Hematopoietic multipotent progenitor cell treated with erythropoietin and hydrocortisone succinate and interleukin-3 and kit ligand, for 15 days (in vitro differentiated cells): Measurements from ENCODE around the gene DIO3.

ENCODE experiments used
- DNase-seq: peaks from one replicate; pipeline ENCODE4 v3.0.0-alpha.2; 2015; ENCODE audit warnings: low spot score

The DIO3 gene

GRCh38 chr14:101599234-101599885 lies 38.1 kb downstream of the DIO3 start:
- no peak for DNase-seq

- no peak for DNase-seq
Observed at GRCh38 chr14:101600336-101600890, 39.1 kb downstream of the DIO3 start.

- DNase-seq = no peak
Observed at GRCh38 chr14:101600891-101601605, 39.8 kb downstream of the DIO3 start.

GRCh38 chr14:101601606-101602465 lies 40.5 kb downstream of the DIO3 start:
- DNase-seq = no peak

GRCh38 chr14:101602466-101602840 lies 41.2 kb downstream of the DIO3 start:
- no peak for DNase-seq

GRCh38 chr14:101603096-101603495 lies 41.8 kb downstream of the DIO3 start:
- no peak for DNase-seq

GRCh38 chr14:101604228-101604934 lies 43.1 kb downstream of the DIO3 start:
- DNase-seq = no peak

GRCh38 chr14:101604935-101605780 lies 43.9 kb downstream of the DIO3 start:
- no peak for DNase-seq

- DNase-seq = no peak
Observed at GRCh38 chr14:101605836-101606235, 44.5 kb downstream of the DIO3 start.
